MM.1S (cell line): ENCODE measurements around the gene CDK11B.

Source experiments
- DNase-seq: peaks from one replicate; pipeline ENCODE4 v3.0.0-alpha.2; 2015
- H2AFZ ChIP-seq: fragments of 300-600 bp; sonication (generic); 2 replicates; pipeline ENCODE4 v1.6.0; 2016; ENCODE audit warnings: antibody characterized with exemption, low read length
- H3F3A ChIP-seq: fragments of 300-600 bp; sonication (generic); 2 replicates; pipeline ENCODE4 v1.6.1; 2016; ENCODE audit warnings: mild to moderate bottlenecking, antibody characterized with exemption, low read length, moderate library complexity, mixed read lengths; ENCODE audit not compliant: insufficient read depth
- H3K27ac ChIP-seq: fragments of 300-600 bp; sonication (generic); 2 replicates; pipeline ENCODE4 v1.5.1; 2016; ENCODE audit warnings: mild to moderate bottlenecking, low read length
- H3K27me3 ChIP-seq: fragments of 300-600 bp; sonication (generic); replicated peaks from 2 replicates; pipeline ENCODE4 v1.6.0; 2016; ENCODE audit warnings: low read length; ENCODE audit not compliant: insufficient read depth
- H3K36me3 ChIP-seq: fragments of 300-600 bp; sonication (generic); replicated peaks from 2 replicates; pipeline ENCODE4 v1.6.1; 2016; ENCODE audit warnings: mild to moderate bottlenecking, low read length, mixed read lengths; ENCODE audit not compliant: insufficient read depth
- H3K4me1 ChIP-seq: fragments of 300-600 bp; sonication (generic); 2 replicates; pipeline ENCODE4 v1.6.1; 2016; ENCODE audit warnings: low read length, mixed read lengths
- H3K4me2 ChIP-seq: fragments of 300-600 bp; sonication (generic); 2 replicates; pipeline ENCODE4 v1.6.0; 2016; ENCODE audit warnings: low read depth, low read length
- H3K4me3 ChIP-seq: fragments of 300-600 bp; sonication (generic); 2 replicates; pipeline ENCODE4 v1.5.1; 2016; ENCODE audit warnings: low read length, mixed read lengths
- H3K79me2 ChIP-seq: fragments of 300-600 bp; sonication (generic); 2 replicates; pipeline ENCODE4 v1.6.1; 2016; ENCODE audit warnings: mixed run types, low read length, mixed read lengths
- H3K9ac ChIP-seq: fragments of 300-600 bp; sonication (generic); 2 replicates; pipeline ENCODE4 v1.6.1; 2016; ENCODE audit warnings: low read length, mixed read lengths
- H3K9me2 ChIP-seq: fragments of 300-600 bp; sonication (generic); replicated peaks from 2 replicates; pipeline ENCODE4 v1.6.1; 2016; ENCODE audit warnings: mild to moderate bottlenecking, low read length, mixed read lengths; ENCODE audit not compliant: insufficient read depth
- H3K9me3 ChIP-seq: fragments of 300-600 bp; sonication (generic); replicated peaks from 2 replicates; pipeline ENCODE4 v1.6.1; 2016; ENCODE audit warnings: mild to moderate bottlenecking, low read length, mixed read lengths; ENCODE audit not compliant: insufficient read depth
- H4K20me1 ChIP-seq: fragments of 300-600 bp; sonication (generic); 2 replicates; pipeline ENCODE4 v1.6.1; 2016; ENCODE audit warnings: mild to moderate bottlenecking, low read length, moderate library complexity, mixed read lengths; ENCODE audit not compliant: insufficient read depth
- CTCF ChIP-seq: fragments of 300-600 bp; sonication (generic); IDR thresholded peaks from 2 replicates; pipeline ENCODE4 v1.5.1; 2016; ENCODE audit warnings: antibody characterized with exemption, low read length, mixed read lengths
- EZH2 ChIP-seq: fragments of 300-600 bp; sonication (generic); optimal IDR thresholded peaks from 2 replicates; pipeline ENCODE3; 2017; ENCODE audit warnings: low read depth, mild to moderate bottlenecking, antibody characterized with exemption, low read length, mixed read lengths
- EZH2phosphoT487 ChIP-seq: fragments of 300-600 bp; sonication (generic); IDR thresholded peaks from 2 replicates; pipeline ENCODE4 v1.6.1; 2018; ENCODE audit warnings: antibody characterized with exemption, low read length

CDK11B gene

GRCh38 chr1:1625824-1626206 is 33.0 kb downstream of the CDK11B start:
- H3K9me3 ChIP-seq = no peaks in the 10 kb centered on the region
- TF ChIP-seq EZH2 (no peak), CTCF (no peak), EZH2phosphoT487 (no peak)
- H4K20me1 ChIP-seq = no peaks in the 10 kb centered on the region
- no peak overlapping the region for H3K4me2 ChIP-seq
- H3K36me3 ChIP-seq = no peaks in the 10 kb centered on the region
- no peak overlapping the region for H2AFZ ChIP-seq
- H3K9me2 ChIP-seq = no peaks in the 10 kb centered on the region
- no peak overlapping the region for H3K27ac ChIP-seq
- H3K79me2 ChIP-seq = no peaks in the 10 kb centered on the region
- H3K4me1 ChIP-seq = peaks cover 3% of the 10 kb centered on the region; the same call in 1 of the 2 replicates
- peaks cover 2% of the 10 kb centered on the region; the same call in 1 of the 2 replicates for H3K27me3 ChIP-seq
- H3K4me3 ChIP-seq = no peak overlapping the region
- H3K9ac ChIP-seq = no peak overlapping the region
- no peaks in the 10 kb centered on the region for H3F3A ChIP-seq
- DNase-seq = no peak

GRCh38 chr1:1625404-1625775 is 33.4 kb downstream of the CDK11B start:
- Histone ChIP-seq H3F3A (no peaks in the 10 kb centered on the region), H3K9me2 (no peaks in the 10 kb centered on the region), H3K79me2 (no peaks in the 10 kb centered on the region), H3K36me3 (no peaks in the 10 kb centered on the region), H3K4me1 (no peaks in the 10 kb centered on the region), H3K9me3 (no peaks in the 10 kb centered on the region), H3K4me2 (no peak overlapping the region), H2AFZ (no peak overlapping the region), H4K20me1 (no peaks in the 10 kb centered on the region), H3K9ac (no peak overlapping the region), H3K27ac (no peak overlapping the region), H3K27me3 (no peaks in the 10 kb centered on the region), H3K4me3 (no peak overlapping the region)
- no peak for DNase-seq
- TF ChIP-seq EZH2 (no peak), CTCF (no peak), EZH2phosphoT487 (no peak)

GRCh38 chr1:1624443-1625403 is 34.1 kb downstream of the CDK11B start:
- Histone ChIP-seq H3K79me2 (no peaks in the 10 kb centered on the region), H3K4me1 (no peaks in the 10 kb centered on the region), H3K9me2 (no peaks in the 10 kb centered on the region), H3K27ac (no peak overlapping the region), H3K4me2 (no peak overlapping the region), H3K9ac (no peak overlapping the region), H3K27me3 (no peaks in the 10 kb centered on the region), H3K4me3 (no peak overlapping the region), H2AFZ (no peak overlapping the region), H3K9me3 (no peaks in the 10 kb centered on the region), H4K20me1 (no peaks in the 10 kb centered on the region), H3K36me3 (no peaks in the 10 kb centered on the region), H3F3A (no peaks in the 10 kb centered on the region)
- no peak for TF ChIP-seq EZH2
- no peak for TF ChIP-seq EZH2phosphoT487
- no peak for TF ChIP-seq CTCF
- DNase-seq = no peak
